Right cardiac atrium (tissue), 5 donors: ENCODE data around the gene KLHDC8B. TPM values are rescaled to one million over a fixed set of nuclear protein-coding genes. Genes with fewer than 3 reads are reported as not detected.
"Not testable (repeated sequence)": the region's sequence is repeated elsewhere in the genome, so short reads cannot be mapped to it uniquely, and the experiment has no call there.

Experiments
- ATAC-seq, 2 donors: fragments of 200-7000 bp; cut with Tn5 transposase; one replicate each; pipeline versions ENCODE4 v1.8.0 to v1.9.1; 2020; ENCODE audit warnings: moderate library complexity in 2 of 2, mild to moderate bottlenecking in 1 of 2
- DNase-seq, 3 donors: peaks; one replicate each; pipeline ENCODE4 v3.0.0-alpha.2; 2020
- H3K27ac ChIP-seq: one replicate; pipeline ENCODE4 v1.5.1; 2013; ENCODE audit warnings: mild to moderate bottlenecking, low read length, control low read depth, moderate library complexity
- H3K27me3 ChIP-seq: one replicate; pipeline ENCODE4 v1.6.1; 2013; ENCODE audit not compliant: control insufficient read depth, insufficient read depth
- H3K4me1 ChIP-seq: one replicate; pipeline ENCODE4 v1.6.1; 2013; ENCODE audit warnings: low read length; ENCODE audit not compliant: control insufficient read depth, insufficient read depth
- H3K4me3 ChIP-seq: one replicate; pipeline ENCODE4 v1.5.1; 2013; ENCODE audit warnings: low read length, control low read depth
- H3K9me3 ChIP-seq: one replicate; pipeline ENCODE4 v1.6.1; 2013; ENCODE audit warnings: low read length; ENCODE audit not compliant: control insufficient read depth
- WGBS: extraction: QIAGEN DNeasy Blood & Tissue Kit; methylation state at CpG from one replicate; pipeline ENCODE4 v1.1.7; 2013; 5-methylcytosine and 5-hydroxymethylcytosine counted together
- intact Hi-C, 4 donors: fragments of 100-400 bp; cut with DNase I; formaldehyde crosslinking; loops; one replicate each; pipeline versions ENCODE4 v1.11.0 to v1.14.0; 2022 to 2023
- polyA plus RNA-seq: library from polyadenylated mRNA; stranded (reverse); fragments of 200-250 nt; gene quantifications from one replicate; pipeline ENCODE4 v1.2.3, GENCODE V29; 2013
- total RNA-seq, 4 donors: library from RNA; stranded (reverse); fragmentation: NEBNext Ultra II Directional; extraction: Animal tissue kit (Norgen Biotek cat#: 25700); gene quantifications; one replicate each; pipeline ENCODE4 v1.2.1, GENCODE V29; 2021
- donor health status: healthy with polysubstance abuse.
- donor health status: DM: no; HTN: yes; CAD: no.
- donor health status: DM: no; HTN: no; CAD: no.
- donor health status: DM: no; HTN: yes; CAD: no; lungs with severe emphysema.
- donor health status: DM: yes; HTN: yes; CAD: no.

The KLHDC8B gene
- total and polyA plus RNA-seq, 5 donors: 52.8 to 74.6 (median 55.7) TPM

GRCh38 chr3:49218471-49218989 is 47.1 kb downstream of the KLHDC8B start:
- H3K9me3 ChIP-seq, H3K4me1 ChIP-seq, H3K27me3 ChIP-seq, intact Hi-C loops, H3K4me3 ChIP-seq: not testable (repeated sequence)
- peak overlapping the region; percentile 58 for H3K27ac ChIP-seq
- whole genome bisulfite sequencing: 22% methylated on average over 6 of the region's 6 CpGs
- DNase-seq (peak; percentile 65 to 90 (median 80)), ATAC-seq (peak; percentile 92 to 94)

- ATAC-seq: no peak
- no peaks in the 10 kb centered on the region for H3K4me1 ChIP-seq
- intact Hi-C loops: no loop called here
Measured at GRCh38 chr3:49219132-49219531, 47.7 kb downstream of the KLHDC8B start.

GRCh38 chr3:49220985-49221563 is 49.7 kb downstream of the KLHDC8B start:
- H3K27ac ChIP-seq, H3K4me3 ChIP-seq, H3K4me1 ChIP-seq, DNase-seq, ATAC-seq, intact Hi-C loops, H3K27me3 ChIP-seq, H3K9me3 ChIP-seq: not testable (repeated sequence)
- 92% methylated on average over 6 of the region's 6 CpGs for WGBS

More at GRCh38 chr3:49219132-49219531, 47.7 kb downstream of the KLHDC8B start:
- no peaks in the 10 kb centered on the region for H3K9me3 ChIP-seq
- WGBS: 89% methylated on average over 6 of the region's 6 CpGs
- no peak for DNase-seq
- H3K27me3 ChIP-seq: no peaks in the 10 kb centered on the region
- peak overlapping the region; percentile 70 for H3K27ac ChIP-seq
- H3K4me3 ChIP-seq: no peak overlapping the region

DNA sequence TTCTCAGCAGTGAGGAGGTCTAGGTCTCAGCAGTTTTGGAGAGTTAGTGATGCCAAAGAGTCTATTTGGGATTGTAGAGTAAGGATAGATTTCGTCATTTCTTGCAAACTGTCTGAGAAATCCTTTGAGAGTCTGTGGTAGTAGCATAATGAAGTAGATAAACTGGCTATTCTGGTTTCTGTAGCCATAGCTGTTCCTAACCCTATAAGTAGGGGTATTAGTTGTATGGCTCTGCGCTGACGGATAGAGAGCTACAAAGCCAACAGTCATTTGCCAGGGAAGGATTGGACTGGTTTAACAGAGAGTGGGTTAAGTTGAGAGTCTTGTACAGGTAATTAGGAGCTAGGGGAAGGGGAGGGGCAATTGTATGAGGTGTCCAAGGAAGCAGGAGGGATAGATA is 50.6 kb downstream of the KLHDC8B start:
- no peak for ATAC-seq
- 95% methylated on average over 3 of the region's 3 CpGs for WGBS
- H3K27me3 ChIP-seq: no peaks in the 10 kb centered on the region
- no peak overlapping the region for H3K27ac ChIP-seq
- H3K9me3 ChIP-seq: no peaks in the 10 kb centered on the region
- DNase-seq: no peak
- intact Hi-C loops: no loop called here
- H3K4me3 ChIP-seq: no peak overlapping the region
- H3K4me1 ChIP-seq: no peaks in the 10 kb centered on the region

Other genes with a start within 250 kb of the KLHDC8B start
- 10 to 100 TPM; 39.1 to 42.8 (median 39.5) TPM for gene P4HTM, start 181.4 kb upstream of the KLHDC8B start, total RNA-seq
- gene P4HTM, start 181.4 kb upstream of the KLHDC8B start, polyA plus RNA-seq: 24.9 TPM
- 100 to 1,000 TPM in 1 of 4 donors, 10 to 100 TPM in 3; 77.3 to 109 (median 90.1) TPM for gene WDR6, start 164.2 kb upstream of the KLHDC8B start, total RNA-seq
- gene WDR6, start 164.2 kb upstream of the KLHDC8B start, polyA plus RNA-seq: 65.3 TPM
- gene DALRD3, start 153.0 kb upstream of the KLHDC8B start, total RNA-seq: 10 to 100 TPM in 2 of 4 donors, 1 to 10 TPM in 2; 7.5 to 10.4 (median 10.0) TPM
- 8.3 TPM for gene DALRD3, start 153.0 kb upstream of the KLHDC8B start, polyA plus RNA-seq
- 100 to 1,000 TPM; 164 to 188 (median 173) TPM for gene NDUFAF3, start 149.5 kb upstream of the KLHDC8B start, total RNA-seq
- 220 TPM for gene NDUFAF3, start 149.5 kb upstream of the KLHDC8B start, polyA plus RNA-seq
- gene IMPDH2, start 142.2 kb upstream of the KLHDC8B start, total RNA-seq: 10 to 100 TPM; 50.5 to 62.6 (median 60.5) TPM
- gene IMPDH2, start 142.2 kb upstream of the KLHDC8B start, polyA plus RNA-seq: 34.7 TPM
- gene QRICH1, start 77.5 kb upstream of the KLHDC8B start, total RNA-seq: 10 to 100 TPM; 59.2 to 74.7 (median 65.9) TPM
- 23.3 TPM for gene QRICH1, start 77.5 kb upstream of the KLHDC8B start, polyA plus RNA-seq
- 100 to 1,000 TPM; 155 to 188 (median 158) TPM for gene QARS1, start 66.8 kb upstream of the KLHDC8B start, total RNA-seq
- gene QARS1, start 66.8 kb upstream of the KLHDC8B start, polyA plus RNA-seq: 132 TPM
- gene USP19, start 50.8 kb upstream of the KLHDC8B start, total RNA-seq: 10 to 100 TPM; 38.4 to 62.8 (median 56.1) TPM
- 25.5 TPM for gene USP19, start 50.8 kb upstream of the KLHDC8B start, polyA plus RNA-seq
- 100 to 1,000 TPM; 725 to 914 (median 824) TPM for gene LAMB2, start 38.5 kb upstream of the KLHDC8B start, total RNA-seq
- gene LAMB2, start 38.5 kb upstream of the KLHDC8B start, polyA plus RNA-seq: 803 TPM
- gene CCDC71, start 5.3 kb upstream of the KLHDC8B start, total RNA-seq: 10 to 100 TPM; 13.3 to 15.4 (median 14.4) TPM
- gene CCDC71, start 5.3 kb upstream of the KLHDC8B start, polyA plus RNA-seq: 12.0 TPM
- 1 to 10 TPM; 3.2 to 3.8 (median 3.4) TPM for gene C3orf62, start 105.6 kb downstream of the KLHDC8B start, total RNA-seq
- 3.9 TPM for gene C3orf62, start 105.6 kb downstream of the KLHDC8B start, polyA plus RNA-seq
- 10 to 100 TPM; 36.6 to 46.0 (median 40.4) TPM for gene USP4, start 168.5 kb downstream of the KLHDC8B start, total RNA-seq
- 19.5 TPM for gene USP4, start 168.5 kb downstream of the KLHDC8B start, polyA plus RNA-seq
- 100 to 1,000 TPM; 153 to 254 (median 196) TPM for gene GPX1, start 186.8 kb downstream of the KLHDC8B start, total RNA-seq
- gene GPX1, start 186.8 kb downstream of the KLHDC8B start, polyA plus RNA-seq: 258 TPM
- gene RHOA, start 240.4 kb downstream of the KLHDC8B start, total RNA-seq: 100 to 1,000 TPM; 217 to 310 (median 265) TPM
- 142 TPM for gene RHOA, start 240.4 kb downstream of the KLHDC8B start, polyA plus RNA-seq
- 10 to 100 TPM; 15.5 to 21.4 (median 19.0) TPM for gene TCTA, start 240.8 kb downstream of the KLHDC8B start, total RNA-seq
- 19.4 TPM for gene TCTA, start 240.8 kb downstream of the KLHDC8B start, polyA plus RNA-seq